ENCODE measurements around the gene PCDH12. TPM values are rescaled to one million over a fixed set of nuclear protein-coding genes. Genes with fewer than 3 reads are reported as not detected.

Gene PCDH12
- total RNA-seq, 1 donor from 2014 or later = 10.4 TPM

DNA sequence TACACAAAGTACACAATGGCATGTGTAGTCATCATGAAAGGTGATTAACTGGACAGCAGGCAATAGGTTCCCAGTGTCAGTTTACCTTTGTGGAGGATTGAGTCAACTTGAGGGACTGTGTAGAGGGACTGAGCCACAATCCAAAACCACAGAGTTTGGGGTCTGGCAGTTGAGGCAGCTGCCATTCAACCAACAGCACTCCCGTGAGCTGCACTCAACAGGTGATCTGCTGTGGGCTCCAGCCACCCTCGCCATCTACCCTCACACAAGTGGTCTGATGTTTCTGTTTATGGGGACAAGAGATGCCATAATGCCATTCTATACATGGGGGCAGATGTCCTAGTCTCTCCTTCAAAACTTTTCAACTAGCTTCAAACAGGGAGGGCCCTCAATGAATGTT, 37.2 kb downstream of the PCDH12 start:
- intact Hi-C loops (cut with DNase I) = loop anchor here (5.0 kb wide), 1 partner anchor 37 kb away; the partner anchor contains the start of gene PCDH12
- no peak for DNase-seq (ENCODE audit: missing footprints)
- no peak for ATAC-seq

- ATAC-seq = no peak
Measured at GRCh38 chr5:141919218-141920119, 38.5 kb downstream of the PCDH12 start.

DNA sequence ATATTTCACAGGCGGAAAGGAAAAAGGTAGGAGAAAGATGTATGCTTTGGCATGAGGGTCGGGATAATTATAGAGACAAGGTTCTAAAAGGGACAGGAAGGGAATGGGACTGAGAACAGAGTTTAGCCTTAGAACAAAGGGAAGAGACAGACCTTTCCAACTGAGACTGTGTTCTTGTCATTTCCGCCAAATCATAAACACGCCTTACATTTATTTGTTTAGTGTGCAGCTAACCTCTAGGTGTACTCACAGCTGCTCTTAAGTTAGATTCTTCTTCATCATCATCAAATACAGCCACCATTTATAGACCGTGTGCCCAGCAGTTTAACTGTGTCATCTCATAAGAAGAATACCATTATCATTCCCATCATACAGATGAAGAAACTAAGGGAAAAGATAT, 40.2 kb downstream of the PCDH12 start:
- ATAC-seq (no peak), DNase-seq (ENCODE audit: missing footprints) (no peak)
- intact Hi-C loops (cut with DNase I) = no loop called here

More at GRCh38 chr5:141919218-141920119, 38.5 kb downstream of the PCDH12 start:
- no peak for DNase-seq (ENCODE audit: missing footprints)
- intact Hi-C loops (cut with DNase I) = loop anchor here (5.0 kb wide), 1 partner anchor 38 kb away; the partner anchor contains the start of gene PCDH12

GRCh38 chr5:141916522-141916921, 41.5 kb downstream of the PCDH12 start:
- no peak for ATAC-seq
- DNase-seq (ENCODE audit: missing footprints) = no peak
- intact Hi-C loops (cut with DNase I) = no loop called here

DNA sequence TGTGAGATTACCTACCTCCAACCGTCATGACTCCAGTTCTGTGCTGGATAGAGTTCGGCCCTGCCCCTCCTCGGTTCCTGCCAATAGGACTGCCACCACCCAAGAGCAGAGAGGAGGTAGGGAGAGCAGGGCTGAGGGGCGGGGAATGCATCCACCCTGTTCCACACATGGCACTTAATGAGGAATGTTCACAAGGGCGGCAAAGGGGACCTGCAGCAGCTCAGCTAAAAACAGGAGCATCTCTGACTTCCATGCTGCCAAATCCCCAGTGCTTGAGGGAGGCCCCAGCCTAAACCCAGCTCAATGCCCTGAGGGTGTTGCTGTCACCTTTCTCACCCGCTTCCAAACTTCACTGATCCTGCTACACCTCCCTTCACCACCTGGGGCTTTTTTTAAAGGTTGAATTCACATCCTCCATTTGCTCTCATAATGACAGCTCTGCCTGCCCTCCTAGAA, 42.1 kb downstream of the PCDH12 start:
- intact Hi-C loops (cut with DNase I) = no loop called here
- ATAC-seq = peak; percentile 88
- DNase-seq (ENCODE audit: missing footprints) = no peak

DNA sequence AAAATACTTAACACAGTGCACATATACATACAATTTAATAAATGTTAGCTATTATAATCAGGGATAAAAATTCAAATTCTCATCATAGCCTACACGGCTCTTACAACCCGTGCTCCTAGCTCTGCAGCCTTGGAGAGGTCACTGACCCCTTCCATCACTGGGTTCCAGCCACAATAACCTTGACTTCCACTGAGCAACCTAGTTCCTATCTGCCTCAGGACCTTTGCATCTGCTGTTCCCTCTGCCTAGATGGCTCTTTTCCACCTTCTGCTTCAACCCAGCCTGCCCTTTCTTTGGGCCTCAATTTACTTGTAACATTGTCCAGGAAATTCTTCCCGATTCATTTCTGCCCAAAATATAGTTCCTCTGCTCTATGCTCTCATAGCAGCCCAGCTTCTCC, 43.2 kb downstream of the PCDH12 start:
- intact Hi-C loops (cut with DNase I) = no loop called here
- no peak for ATAC-seq
- no peak for DNase-seq (ENCODE audit: missing footprints)

- intact Hi-C loops (cut with DNase I) = no loop called here
- ATAC-seq (peak; percentile 57), DNase-seq (ENCODE audit: missing footprints) (peak; percentile 85)
Measured at GRCh38 chr5:141914199-141914743, 43.7 kb downstream of the PCDH12 start.

- no peak for ATAC-seq
- intact Hi-C loops (cut with DNase I) = no loop called here
- no peak for DNase-seq (ENCODE audit: missing footprints)
Measured at GRCh38 chr5:141913560-141914198, 44.3 kb downstream of the PCDH12 start.

DNA sequence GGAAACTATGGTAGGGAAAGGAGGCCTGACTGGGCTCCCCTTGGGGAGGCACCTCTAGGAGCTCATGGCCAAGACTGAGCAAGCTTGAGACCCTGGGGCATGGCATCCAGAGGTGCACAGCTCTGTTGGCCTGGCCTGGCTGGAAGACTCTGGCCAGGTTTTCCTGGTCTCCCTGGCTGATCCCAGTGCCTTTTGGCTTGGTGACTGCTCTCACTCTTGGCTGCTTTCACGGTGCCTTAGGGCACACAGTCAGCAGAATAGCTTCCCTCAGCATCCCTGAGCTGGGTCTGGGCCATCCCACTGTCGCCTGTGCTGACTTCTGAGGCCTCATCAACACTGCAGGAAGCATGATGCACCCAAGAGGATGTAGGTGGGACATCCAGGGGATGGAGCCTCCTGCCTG, 47.7 kb downstream of the PCDH12 start:
- no peak for DNase-seq (ENCODE audit: missing footprints)
- intact Hi-C loops (cut with DNase I) = no loop called here
- ATAC-seq = no peak

DNA sequence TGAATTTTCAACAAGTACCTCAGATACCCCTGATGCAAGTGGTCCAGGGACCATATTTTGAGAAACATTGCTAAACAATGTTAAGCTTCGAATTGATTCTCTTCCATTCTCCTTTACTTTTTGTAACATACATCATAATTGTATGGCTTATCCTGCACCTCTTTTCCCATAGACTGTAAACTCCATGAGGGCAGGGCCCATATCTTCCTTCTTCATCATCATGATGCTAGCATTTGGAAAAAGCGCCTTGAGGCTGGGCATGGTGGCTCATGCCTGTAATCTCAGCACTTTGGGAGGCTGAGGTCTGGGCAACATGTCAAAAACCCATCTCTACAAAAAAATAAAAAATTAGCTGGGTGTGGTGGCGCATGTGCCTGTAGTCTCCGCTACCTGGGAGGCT, 48.8 kb downstream of the PCDH12 start:
- intact Hi-C loops (cut with DNase I) = no loop called here

DNA sequence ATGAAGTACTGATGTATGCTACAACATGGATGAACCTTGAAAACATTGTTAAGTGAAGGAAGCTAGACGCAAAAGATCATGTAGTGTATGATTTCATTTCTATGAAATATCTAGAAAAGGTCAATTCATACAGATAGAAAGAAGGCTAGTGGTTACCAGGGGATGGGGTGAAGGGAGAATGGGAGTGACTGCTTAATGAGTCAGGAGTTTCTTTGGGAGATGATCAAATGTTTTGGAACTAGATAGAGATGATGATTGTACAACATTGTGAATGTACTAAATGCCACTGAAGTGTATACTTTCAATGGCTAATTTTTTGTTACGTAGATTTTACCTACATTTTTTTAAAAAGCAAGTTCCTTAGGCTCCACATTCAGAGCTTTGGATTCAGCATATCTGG, 49.2 kb downstream of the PCDH12 start:
- DNase-seq (ENCODE audit: missing footprints) = no peak
- ATAC-seq = no peak
- intact Hi-C loops (cut with DNase I) = no loop called here

More for the DNA sequence above, 48.8 kb downstream of the PCDH12 start:
- ATAC-seq = no peak
- DNase-seq (ENCODE audit: missing footprints) = no peak

DNA sequence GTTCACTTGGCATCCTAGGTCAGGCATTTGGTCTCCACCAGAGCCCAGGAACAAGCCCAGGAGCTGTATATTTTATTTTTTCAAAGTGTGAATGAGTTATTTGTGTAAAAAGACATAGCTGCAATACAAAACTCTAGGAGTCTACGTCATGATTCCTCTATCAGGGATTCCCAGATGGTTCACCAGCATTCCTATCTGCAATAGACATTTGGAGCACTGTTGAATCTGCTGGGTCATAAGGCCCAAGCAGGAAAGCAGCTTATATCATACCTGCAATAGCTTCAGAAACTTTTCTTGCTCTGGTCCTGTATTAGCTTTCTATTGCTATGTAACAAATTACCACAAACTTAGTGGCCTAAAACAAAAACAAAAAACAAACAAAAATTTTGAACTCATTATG, 51.0 kb downstream of the PCDH12 start:
- ATAC-seq (no peak), DNase-seq (ENCODE audit: missing footprints) (no peak)
- intact Hi-C loops (cut with DNase I) = no loop called here

DNA sequence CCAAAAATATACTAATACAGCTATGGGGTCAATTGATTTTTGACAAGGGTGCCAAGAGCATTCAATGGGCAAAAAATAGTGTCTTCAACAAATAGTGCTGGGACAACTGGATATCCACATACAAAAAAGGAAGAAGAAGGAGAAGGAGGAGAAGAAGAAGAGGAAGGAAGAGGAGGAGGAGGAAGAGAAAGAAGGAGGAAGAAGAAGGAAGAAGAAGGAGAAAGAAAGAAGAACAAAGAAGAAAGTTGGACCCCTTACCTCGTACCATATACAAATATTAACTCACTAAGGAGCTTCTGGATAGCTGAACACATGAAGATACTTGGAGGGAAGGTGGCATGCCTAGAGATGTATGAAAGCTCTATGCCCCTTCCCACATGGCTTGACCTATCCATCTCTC, 51.5 kb downstream of the PCDH12 start:
- intact Hi-C loops (cut with DNase I) = no loop called here
- ATAC-seq (no peak), DNase-seq (ENCODE audit: missing footprints) (no peak)

- intact Hi-C loops (cut with DNase I) = no loop called here
- no peak for DNase-seq (ENCODE audit: missing footprints)
- no peak for ATAC-seq
Measured at GRCh38 chr5:141904551-141904950, 53.5 kb downstream of the PCDH12 start.

GRCh38 chr5:141903261-141903660, 54.7 kb downstream of the PCDH12 start:
- no peak for ATAC-seq
- intact Hi-C loops (cut with DNase I) = no loop called here
- no peak for DNase-seq (ENCODE audit: missing footprints)

DNA sequence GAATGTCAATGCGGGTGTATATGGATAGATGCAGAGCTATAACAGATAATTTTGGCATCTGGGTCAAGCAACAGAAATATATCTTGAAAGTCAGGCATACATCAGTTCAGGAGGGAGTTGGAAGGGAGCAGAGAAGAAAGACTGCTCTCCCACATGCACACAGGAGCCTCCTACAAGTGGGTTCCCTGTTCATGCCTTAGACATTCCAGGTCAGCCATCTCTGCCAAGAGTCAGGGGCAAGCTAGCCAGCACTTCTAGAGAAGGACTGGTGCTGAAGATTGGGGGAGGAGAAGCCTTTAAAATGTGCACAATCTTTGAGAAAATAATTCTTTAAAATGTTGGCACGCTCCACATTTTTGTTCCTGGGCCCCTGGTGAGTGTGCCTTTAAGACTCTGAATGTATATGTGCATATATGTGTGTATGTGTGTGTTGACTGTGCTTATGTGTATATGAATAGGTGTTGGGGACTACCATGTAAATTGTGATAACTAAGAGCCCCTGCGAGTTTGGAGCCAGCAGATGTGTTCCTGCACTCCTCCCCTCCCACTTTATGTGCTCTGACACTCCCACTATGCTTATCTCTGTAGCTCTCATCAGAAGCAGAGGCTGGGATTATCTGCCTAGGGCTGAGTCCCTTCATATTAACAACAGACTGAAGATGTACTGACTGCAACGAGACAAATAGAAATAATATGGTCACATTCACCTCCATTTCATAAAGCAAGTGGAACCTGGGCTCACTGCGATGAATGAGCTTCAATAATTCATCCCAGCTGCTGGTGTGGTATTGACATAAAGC, 55.8 kb downstream of the PCDH12 start:
- DNase-seq (ENCODE audit: missing footprints) (no peak), ATAC-seq (no peak)
- intact Hi-C loops (cut with DNase I) = no loop called here

GRCh38 chr5:141898448-141899049, 59.5 kb downstream of the PCDH12 start:
- DNase-seq (ENCODE audit: missing footprints) (no peak), ATAC-seq (peak; percentile 59)
- intact Hi-C loops (cut with DNase I) = no loop called here

DNA sequence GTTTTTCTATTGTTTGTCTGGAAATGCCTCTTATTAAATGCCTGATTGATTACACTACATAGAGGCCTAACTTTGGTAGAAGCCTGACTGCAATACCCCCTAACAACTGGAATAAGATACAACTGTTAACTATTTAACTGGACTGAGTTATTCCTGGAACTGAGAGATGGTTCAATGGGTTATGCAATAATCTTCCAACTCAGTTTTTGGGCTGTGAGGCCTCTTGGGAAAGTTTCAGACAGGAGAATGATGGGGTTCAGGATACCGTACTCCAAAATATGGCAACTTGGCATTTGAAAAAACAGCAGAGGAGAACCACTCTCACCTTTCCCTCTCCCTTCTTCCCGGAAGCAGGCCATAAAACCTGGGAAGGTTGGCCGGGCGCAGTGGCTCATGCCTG, 60.6 kb downstream of the PCDH12 start:
- intact Hi-C loops (cut with DNase I) = no loop called here
- no peak for ATAC-seq
- no peak for DNase-seq (ENCODE audit: missing footprints)

Data from Right ventricle myocardium inferior (tissue), 1 donor.